HEK293T (cell line): ENCODE results near the gene MAST2.

Source experiments
- BHLHE40 ChIP-seq: fragments of 450-650 bp; IDR thresholded peaks from 2 replicates; pipeline ENCODE4 v1.6.1; 2016; ENCODE audit warnings: mild to moderate bottlenecking, moderate library complexity, borderline replicate concordance
- ELF4 ChIP-seq: fragments of 450-650 bp; IDR thresholded peaks from 2 replicates; pipeline ENCODE4 v1.6.1; 2017; ENCODE audit warnings: antibody characterized with exemption
- FOXA1 ChIP-seq: fragments of 450-650 bp; IDR thresholded peaks from 2 replicates; pipeline ENCODE4 v1.6.1; 2016; ENCODE audit warnings: mild to moderate bottlenecking
- FOXK2 ChIP-seq: fragments of 450-650 bp; IDR thresholded peaks from 2 replicates; pipeline ENCODE4 v1.6.1; 2016; ENCODE audit warnings: mild to moderate bottlenecking
- FOXM1 ChIP-seq: fragments of 450-650 bp; IDR thresholded peaks from 2 replicates; pipeline ENCODE4 v1.6.1; 2017; ENCODE audit warnings: mild to moderate bottlenecking, borderline replicate concordance
- L3MBTL2 ChIP-seq: fragments of 450-650 bp; conservative IDR thresholded peaks from 2 replicates; pipeline ENCODE4 v1.6.1; 2016; ENCODE audit warnings: mild to moderate bottlenecking
- SP1 ChIP-seq: fragments of 450-650 bp; IDR thresholded peaks from 2 replicates; pipeline ENCODE4 v1.6.1; 2017
- TARDBP ChIP-seq: fragments of 450-650 bp; IDR thresholded peaks from 2 replicates; pipeline ENCODE4 v1.6.1; 2016
- ZNF384 ChIP-seq: fragments of 450-650 bp; IDR thresholded peaks from 2 replicates; pipeline ENCODE4 v1.6.1; 2016

GRCh38 chr1:46070164-46070814, 266.9 kb downstream of the MAST2 start:
- no peak for TF ChIP-seq BHLHE40
- no peak for TF ChIP-seq FOXM1
- no peak for TF ChIP-seq SP1
- no peak for TF ChIP-seq L3MBTL2
- no peak for TF ChIP-seq ELF4
- no peak for TF ChIP-seq FOXA1
- no peak for TF ChIP-seq TARDBP
- TF ChIP-seq FOXK2: no peak
- TF ChIP-seq ZNF384: no peak
